Measurements from ENCODE around the gene SH3GL1. TPM values are rescaled to one million over a fixed set of nuclear protein-coding genes. Genes with fewer than 3 reads are reported as not detected.

Gene SH3GL1
- 65.6 TPM for total RNA-seq

GRCh38 chr19:4400135-4400936, at the start of gene SH3GL1:
SH3GL1 (minus strand) TSS chr19:4400547; CDS start chr19:4400368, 179 bp downstream.
- peaks cover 65% of the 10 kb centered on the region for H3K4me1 ChIP-seq
- no peaks in the 10 kb centered on the region for H3K27me3 ChIP-seq
- H3K9me3 ChIP-seq, result no peaks in the 10 kb centered on the region
- H3K4me3 ChIP-seq, result peak within 1 kb of the TSS; percentile 97 to 100
- intact Hi-C loops (cut with DNase I), result loop anchor here (2.0 kb wide), 2 partner anchors 26 to 56 kb away; partner anchors contain the start of gene UBXN6
- peaks cover 0 to 7% of the 10 kb centered on the region in 2 donors for H3K36me3 ChIP-seq
- peak in 1 of 2 donors; percentile 82 for TF ChIP-seq POLR2AphosphoS5 (IDR thresholded peaks at IDR 0.05; ENCODE audit: insufficient read depth in 1 of 2, low read depth in 1 of 2)
- TF ChIP-seq CTCF (IDR thresholded peaks at IDR 0.05), result peak; percentile 93 to 97 (median 96)
- peak in 1 of 2 donors; percentile 90 for TF ChIP-seq POLR2A (IDR thresholded peaks at IDR 0.05)
- DNase-seq (ENCODE audit: extremely low spot score in 2 of 2), result no peak
- H3K27ac ChIP-seq, result peak within 1 kb of the TSS; percentile 96

- Histone ChIP-seq H3K4me3 (no peak overlapping the region), H3K9me3 (no peaks in the 10 kb centered on the region), H3K27me3 (no peaks in the 10 kb centered on the region), H3K36me3 (peaks cover 0 to 70% of the 10 kb centered on the region in 2 donors), H3K4me1 (peaks cover 20% of the 10 kb centered on the region), H3K27ac (peak overlapping the region; percentile 60)
- no peak for DNase-seq (ENCODE audit: extremely low spot score in 2 of 2)
- intact Hi-C loops (cut with DNase I), result no loop called here
- TF ChIP-seq POLR2AphosphoS5 (IDR thresholded peaks at IDR 0.05; ENCODE audit: insufficient read depth in 1 of 2, low read depth in 1 of 2) (no peak), POLR2A (IDR thresholded peaks at IDR 0.05) (no peak), CTCF (IDR thresholded peaks at IDR 0.05) (no peak)
Measured at GRCh38 chr19:4449639-4450028, 49.3 kb upstream of the SH3GL1 start.

- Histone ChIP-seq H3K4me1 (peaks cover 15% of the 10 kb centered on the region), H3K27me3 (no peaks in the 10 kb centered on the region), H3K27ac (peak overlapping the region; percentile 60), H3K9me3 (no peaks in the 10 kb centered on the region), H3K36me3 (peaks cover 0 to 70% of the 10 kb centered on the region in 2 donors), H3K4me3 (no peak overlapping the region)
- no peak for DNase-seq (ENCODE audit: extremely low spot score in 2 of 2)
- no peak for TF ChIP-seq POLR2A (IDR thresholded peaks at IDR 0.05)
- peak; percentile 9 to 40 for TF ChIP-seq POLR2AphosphoS5 (IDR thresholded peaks at IDR 0.05; ENCODE audit: insufficient read depth in 1 of 2, low read depth in 1 of 2)
- TF ChIP-seq CTCF (IDR thresholded peaks at IDR 0.05), result no peak
- intact Hi-C loops (cut with DNase I), result no loop called here
Measured at GRCh38 chr19:4449022-4449638, 48.8 kb upstream of the SH3GL1 start.

- H3K27ac ChIP-seq, result peak overlapping the region; percentile 60
- no peak for TF ChIP-seq POLR2A (IDR thresholded peaks at IDR 0.05)
- TF ChIP-seq CTCF (IDR thresholded peaks at IDR 0.05), result no peak
- TF ChIP-seq POLR2AphosphoS5 (IDR thresholded peaks at IDR 0.05; ENCODE audit: insufficient read depth in 1 of 2, low read depth in 1 of 2), result no peak
- H3K4me3 ChIP-seq, result no peak overlapping the region
- peaks cover 11% of the 10 kb centered on the region for H3K4me1 ChIP-seq
- intact Hi-C loops (cut with DNase I), result no loop called here
- H3K27me3 ChIP-seq, result no peaks in the 10 kb centered on the region
- no peaks in the 10 kb centered on the region for H3K9me3 ChIP-seq
- DNase-seq (ENCODE audit: extremely low spot score in 2 of 2), result no peak
- H3K36me3 ChIP-seq, result peaks cover 0 to 68% of the 10 kb centered on the region in 2 donors
Measured at GRCh38 chr19:4448147-4448985, 48.0 kb upstream of the SH3GL1 start.
